Limb (tissue), 2 donors: ENCODE results near the gene DNAAF9.

ENCODE experiments used
- DNase-seq, 2 donors: peaks; one replicate each; pipeline ENCODE4 v3.0.0-alpha.2; 2016; ENCODE audit errors: extremely low spot score in 2 of 2

The DNAAF9 gene

GRCh38 chr20:3412600-3413392 is 5.3 kb upstream of the DNAAF9 start:
- DNase-seq = no peak

DNA sequence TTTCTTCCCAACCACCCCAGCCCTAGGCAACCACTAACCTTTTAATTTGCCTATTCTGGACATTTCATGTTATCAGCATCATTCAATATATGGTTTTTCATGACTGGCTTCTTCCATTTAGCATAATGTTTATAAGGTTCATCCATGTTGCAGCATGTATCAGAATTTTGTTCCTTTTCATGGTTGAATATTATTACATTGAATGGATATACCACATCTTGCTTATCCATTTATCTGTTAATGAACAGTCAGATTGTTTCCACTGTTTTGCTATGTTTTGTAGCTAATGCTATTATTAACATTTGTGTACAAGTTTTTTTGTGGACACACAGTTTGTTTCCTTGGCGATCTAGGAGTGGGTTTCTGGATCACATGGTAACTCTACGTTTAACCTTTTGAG is 3.0 kb upstream of the DNAAF9 start:
- DNase-seq = no peak

- no peak for DNase-seq
Observed at GRCh38 chr20:3409417-3409816, 1.9 kb upstream of the DNAAF9 start.

DNA sequence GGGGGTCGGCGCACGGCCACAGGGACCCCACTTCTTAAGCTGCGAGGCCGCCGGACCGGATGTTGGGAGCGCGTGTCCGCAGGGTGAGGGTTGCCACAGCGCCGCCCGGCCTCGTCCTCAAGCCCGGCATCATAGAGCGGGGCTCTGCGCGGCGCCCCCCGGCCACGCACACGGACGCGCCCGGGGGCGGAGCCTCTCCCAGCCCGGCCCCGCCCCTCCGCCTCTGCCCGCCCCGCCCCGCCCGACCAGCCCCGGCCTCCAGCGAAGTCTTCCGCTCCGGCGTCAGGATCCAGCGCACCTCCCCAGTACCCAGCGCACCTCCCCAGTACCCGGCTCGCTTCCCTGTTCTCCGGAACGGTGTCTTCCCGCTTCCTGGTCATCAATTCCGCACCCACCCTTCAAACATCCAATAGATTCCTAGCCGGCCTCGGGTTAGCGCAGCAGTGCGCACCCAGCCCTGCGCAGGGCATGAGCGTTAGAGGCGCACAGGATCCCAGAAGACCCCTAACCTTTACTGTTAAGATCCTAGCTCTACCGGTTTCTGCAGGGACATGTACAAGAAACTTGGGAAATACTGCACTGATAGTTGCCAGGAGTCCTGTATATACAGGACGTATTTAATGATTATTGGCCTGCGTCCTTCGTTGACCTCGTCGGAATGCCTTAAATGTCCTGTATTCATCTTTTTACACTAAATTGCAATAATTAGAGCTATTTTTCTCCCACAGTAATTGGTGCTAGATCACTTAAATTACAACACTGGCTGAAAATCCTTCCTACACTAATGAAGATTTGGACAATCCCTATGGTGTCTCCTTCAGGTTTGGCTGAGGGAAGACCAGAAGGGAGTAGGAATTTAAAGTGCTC is 535 bp upstream of the DNAAF9 start:
- peak; percentile 79 to 91 for DNase-seq

GRCh38 chr20:3406481-3407039 is 909 bp downstream of the DNAAF9 start:
- peak; percentile 15 to 69 for DNase-seq

DNA sequence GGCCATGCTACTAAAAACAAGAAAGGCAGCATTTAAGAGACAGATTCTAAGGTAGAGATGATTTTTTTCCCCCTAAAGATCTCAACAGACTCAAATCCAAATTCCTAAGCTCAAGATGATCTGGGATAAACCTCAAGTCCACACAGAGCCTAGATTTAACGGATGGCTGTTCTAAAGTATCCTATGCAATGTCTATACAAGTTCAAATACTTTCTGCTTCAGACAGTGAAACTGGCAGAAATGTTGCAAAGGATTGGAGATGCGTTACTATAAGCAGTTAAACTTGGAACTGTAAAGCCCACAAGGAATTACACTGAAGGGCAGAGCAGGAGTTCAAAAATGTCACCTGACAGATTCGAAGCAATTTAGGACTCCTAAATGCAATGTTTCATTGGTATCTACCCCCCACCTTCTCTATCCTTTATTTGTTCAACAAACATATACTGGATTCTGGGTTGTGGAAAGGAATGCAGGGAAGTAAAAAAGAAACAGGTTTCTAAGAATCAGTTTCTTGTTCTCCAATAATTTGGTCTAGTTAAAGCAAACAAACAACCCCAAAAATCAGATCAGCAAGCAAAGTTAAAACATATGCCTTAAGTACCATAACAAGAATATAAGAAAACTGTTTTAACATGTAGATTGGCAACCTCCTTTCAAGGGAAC is 1.6 kb downstream of the DNAAF9 start:
- DNase-seq = no peak

DNA sequence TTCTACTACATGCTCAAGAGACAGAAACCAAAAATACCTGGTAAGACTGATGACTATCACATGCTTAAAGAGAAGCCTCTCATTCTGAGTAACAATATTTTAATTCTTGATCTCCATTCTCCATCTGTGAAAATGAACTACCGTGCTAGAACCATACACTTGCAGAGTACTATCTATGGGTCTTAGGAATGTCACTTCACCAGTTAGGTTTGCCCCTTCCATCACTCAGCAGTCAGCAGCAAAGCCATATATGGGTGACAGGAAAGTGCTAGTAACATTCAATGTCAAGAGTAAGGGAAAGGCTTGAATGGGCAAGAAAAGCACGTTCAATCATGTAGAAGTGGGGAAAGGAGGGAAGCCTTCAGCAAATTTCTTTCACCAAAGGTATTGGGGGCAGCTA is 2.3 kb downstream of the DNAAF9 start:
- no peak for DNase-seq

GRCh38 chr20:3404402-3404801 is 3.1 kb downstream of the DNAAF9 start:
- DNase-seq = no peak

DNA sequence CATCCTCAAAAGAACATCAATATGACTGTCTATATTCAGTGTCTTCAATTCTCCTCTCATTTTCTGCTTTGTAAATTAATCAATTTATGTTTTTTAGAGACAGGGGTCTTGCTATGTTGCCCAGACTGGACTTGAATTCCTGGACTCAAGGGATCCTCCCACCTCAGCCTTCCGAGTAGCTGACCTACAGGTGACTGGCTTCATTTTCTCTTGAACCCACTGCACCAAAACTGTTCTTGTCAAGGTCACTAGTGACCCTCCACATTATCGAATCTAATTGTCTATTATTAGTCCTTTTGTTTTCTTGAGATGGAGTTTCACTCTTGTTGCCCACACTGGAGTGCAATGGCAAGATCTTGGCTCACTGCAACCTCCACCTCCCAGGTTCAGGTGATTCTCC is 3.7 kb downstream of the DNAAF9 start:
- no peak for DNase-seq

DNA sequence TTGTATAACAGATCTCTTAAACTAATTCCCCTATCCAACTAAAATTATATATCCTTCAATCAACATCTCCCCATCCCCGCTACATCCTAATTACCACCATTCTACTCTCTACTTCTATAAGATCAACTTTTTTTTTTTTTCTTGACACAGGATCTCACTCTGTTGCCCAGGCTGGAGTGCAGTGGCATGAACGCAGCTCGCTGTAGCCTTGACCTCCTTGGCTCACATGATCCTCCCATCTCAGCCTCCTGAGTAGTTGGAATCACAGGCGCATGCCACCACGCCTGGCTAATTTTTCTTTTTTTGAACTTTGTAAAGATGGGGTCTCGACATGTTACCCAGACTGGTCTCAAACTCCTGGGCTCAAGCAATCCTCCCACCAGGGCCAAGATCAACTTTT is 5.0 kb downstream of the DNAAF9 start:
- no peak for DNase-seq

- DNase-seq = no peak
Observed at GRCh38 chr20:3400260-3401155, 7.0 kb downstream of the DNAAF9 start.

- no peak for DNase-seq
Observed at GRCh38 chr20:3398681-3399252, 8.7 kb downstream of the DNAAF9 start.

DNA sequence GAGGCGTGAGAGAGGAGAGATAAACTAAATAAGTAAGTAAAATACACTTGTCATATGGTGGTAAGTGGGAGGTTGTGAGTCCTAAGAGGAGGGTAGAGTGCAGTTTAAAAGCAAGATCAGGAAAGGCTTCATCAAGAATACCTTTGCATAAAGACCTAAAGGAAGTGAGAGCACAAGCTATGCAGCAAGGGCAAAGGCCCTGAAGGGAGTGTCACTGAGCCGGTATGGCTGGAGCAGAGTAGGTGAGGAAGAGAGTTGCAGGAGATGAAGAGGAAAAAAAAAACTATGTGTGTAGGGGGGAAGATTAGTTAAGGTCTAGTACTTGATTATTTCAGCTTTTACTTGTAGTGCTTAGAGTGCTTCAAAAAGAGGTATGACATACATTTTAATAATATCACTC is 11.0 kb downstream of the DNAAF9 start:
- DNase-seq = no peak

DNA sequence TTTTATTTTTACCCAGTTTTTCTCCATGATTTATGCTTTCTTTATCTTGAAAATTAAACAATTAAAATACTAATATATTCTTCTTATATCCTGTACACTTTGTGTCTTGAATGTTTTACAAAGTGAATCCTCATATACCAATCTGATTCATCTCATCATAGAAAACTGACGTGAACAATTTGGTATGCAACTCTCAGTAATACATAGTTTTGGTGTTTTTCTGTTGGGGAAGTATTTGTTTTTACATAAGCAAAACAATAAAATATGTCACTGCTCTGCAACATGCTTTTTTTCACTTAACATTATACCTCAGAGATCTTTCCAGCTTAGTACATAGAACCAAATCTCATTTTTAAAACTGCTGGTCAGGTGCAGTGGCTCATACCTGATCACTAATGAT is 14.7 kb downstream of the DNAAF9 start:
- no peak for DNase-seq

- DNase-seq = no peak
Observed at GRCh38 chr20:3390759-3391425, 16.6 kb downstream of the DNAAF9 start.

DNA sequence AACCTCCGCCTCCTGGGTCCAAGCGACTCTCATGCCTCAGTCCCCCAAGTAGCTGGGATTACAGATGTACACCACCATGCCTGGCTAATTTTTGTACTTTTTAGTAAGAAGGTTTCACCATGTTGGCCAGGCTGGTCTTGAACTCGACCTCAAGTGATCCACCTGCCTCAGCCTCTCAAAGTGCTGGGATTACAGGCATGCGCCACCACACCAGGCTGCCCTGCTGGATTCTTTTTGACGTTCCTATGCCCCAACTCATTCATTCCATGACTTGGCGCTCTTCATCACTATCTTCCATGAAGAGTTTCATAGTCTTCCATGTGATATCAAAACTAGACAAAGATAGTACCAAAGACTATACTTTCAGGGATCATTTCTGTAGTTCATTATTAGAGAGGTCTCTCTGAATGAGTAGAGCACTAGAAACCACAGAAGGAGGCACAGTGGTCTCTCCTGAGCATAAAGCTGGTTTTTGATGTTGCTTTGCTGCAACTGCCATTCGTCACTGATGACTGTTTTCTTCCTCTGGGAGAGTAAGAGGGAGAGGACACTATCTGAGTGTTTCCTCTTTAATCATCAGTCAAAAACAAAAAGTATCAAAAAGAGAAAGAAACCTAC is 23.5 kb downstream of the DNAAF9 start:
- DNase-seq = no peak

- no peak for DNase-seq
Observed at GRCh38 chr20:3382836-3383235, 24.6 kb downstream of the DNAAF9 start.

DNA sequence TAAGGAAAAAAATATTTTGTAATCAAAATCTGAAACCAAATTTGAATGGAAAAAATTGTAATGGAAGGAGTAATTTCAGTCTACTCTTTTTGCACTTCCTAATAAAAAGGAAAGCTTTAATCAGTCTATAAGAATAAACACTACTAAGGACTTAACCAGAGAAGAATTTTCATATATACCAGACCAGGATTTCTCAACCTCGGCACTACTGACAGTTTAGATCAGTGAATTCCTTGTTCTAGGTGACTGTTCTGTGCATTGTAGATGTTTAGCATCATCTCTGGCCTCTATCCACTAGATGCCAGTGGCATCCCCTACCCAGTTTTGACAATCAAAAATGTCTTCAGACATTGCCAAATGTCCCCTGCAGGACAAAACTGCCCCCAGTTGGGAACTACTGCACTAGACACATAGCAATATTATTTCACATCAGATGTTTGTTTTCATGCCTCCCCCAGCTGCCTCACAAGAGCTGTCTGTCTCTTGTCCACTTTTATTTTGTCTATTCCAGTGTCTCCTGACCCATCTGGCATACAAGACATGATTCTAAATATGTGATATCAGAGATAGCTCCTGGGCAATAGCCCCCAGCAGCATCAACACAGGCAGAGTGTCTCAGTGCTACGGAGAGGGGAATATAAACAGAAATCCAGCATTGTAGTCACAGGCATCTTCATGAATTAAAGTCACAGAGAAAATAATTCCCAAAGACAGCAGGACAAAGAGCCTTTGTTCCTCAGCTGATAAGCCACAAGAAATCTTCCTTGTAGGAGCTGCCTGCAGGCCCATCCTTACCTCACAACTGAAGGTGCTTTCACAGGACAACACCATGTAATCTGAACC is 27.0 kb downstream of the DNAAF9 start:
- no peak for DNase-seq

DNA sequence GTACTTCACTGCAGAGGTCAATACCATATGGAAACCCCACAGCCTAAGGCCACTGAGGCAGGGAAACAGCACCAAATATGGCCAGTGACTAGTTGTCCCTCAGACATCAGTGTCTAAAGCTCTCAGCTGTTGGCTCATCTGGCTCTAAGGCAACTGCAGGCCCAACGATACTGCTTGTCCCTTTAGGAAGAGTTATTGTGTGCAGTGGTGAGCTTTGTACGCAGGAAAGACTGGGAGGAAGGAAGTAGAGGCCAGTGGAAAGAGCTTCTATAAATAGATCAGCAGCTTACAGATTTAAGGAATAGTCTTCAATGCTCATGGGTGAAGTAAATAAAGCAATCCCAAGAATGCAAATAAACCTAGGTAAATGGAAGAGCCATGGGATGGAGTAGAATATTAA is 29.3 kb downstream of the DNAAF9 start:
- DNase-seq = no peak
